Measurements from ENCODE around the gene DCP1A. TPM values are rescaled to one million over a fixed set of nuclear protein-coding genes. Genes with fewer than 3 reads are reported as not detected.

DCP1A gene
- total and polyA plus RNA-seq, 2 of the 13 experiments (the other 11 are each of a cell fraction or from before 2014, with no cell fraction given): 14.2 to 41.2 TPM

DNA sequence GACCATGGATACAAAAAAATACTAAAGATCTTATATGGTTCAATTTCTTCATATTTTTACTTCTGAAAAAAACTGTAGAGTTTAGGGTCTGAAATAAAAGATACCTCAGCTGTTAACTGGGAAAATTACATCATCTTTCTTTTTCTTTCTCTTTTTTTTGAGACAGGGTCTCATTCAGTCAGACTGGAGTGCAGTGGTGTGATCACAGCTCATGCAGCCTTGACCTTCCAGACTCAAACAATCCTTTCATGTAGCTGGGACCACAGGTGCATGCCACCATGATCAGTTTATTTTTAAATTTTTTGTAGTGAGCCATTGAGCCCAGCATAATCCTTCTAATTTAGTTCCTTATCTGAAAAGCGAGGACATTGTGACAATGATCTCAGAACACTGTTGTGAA is 51.9 kb downstream of the DCP1A start:
- FAIRE-seq (peak; percentile 72), ATAC-seq (peak; percentile 60)
- 97% methylated on average over 1 of the region's 1 CpG for WGBS (ENCODE audit: low lambda C conversion rate)
- TF ChIP-seq BCL6 (CRISPR knock-in tag; IDR thresholded peaks at IDR 0.05): peak; percentile 45
- no peak for TF ChIP-seq RNF2 (conservative IDR thresholded peaks at IDR 0.05; ENCODE audit: low read depth)
- no peak for TF ChIP-seq ZNF317 (CRISPR knock-in tag; IDR thresholded peaks at IDR 0.05)
- TF ChIP-seq NR2F1 (CRISPR knock-in tag; IDR thresholded peaks at IDR 0.05): no peak
- TF ChIP-seq, protein P1, sequence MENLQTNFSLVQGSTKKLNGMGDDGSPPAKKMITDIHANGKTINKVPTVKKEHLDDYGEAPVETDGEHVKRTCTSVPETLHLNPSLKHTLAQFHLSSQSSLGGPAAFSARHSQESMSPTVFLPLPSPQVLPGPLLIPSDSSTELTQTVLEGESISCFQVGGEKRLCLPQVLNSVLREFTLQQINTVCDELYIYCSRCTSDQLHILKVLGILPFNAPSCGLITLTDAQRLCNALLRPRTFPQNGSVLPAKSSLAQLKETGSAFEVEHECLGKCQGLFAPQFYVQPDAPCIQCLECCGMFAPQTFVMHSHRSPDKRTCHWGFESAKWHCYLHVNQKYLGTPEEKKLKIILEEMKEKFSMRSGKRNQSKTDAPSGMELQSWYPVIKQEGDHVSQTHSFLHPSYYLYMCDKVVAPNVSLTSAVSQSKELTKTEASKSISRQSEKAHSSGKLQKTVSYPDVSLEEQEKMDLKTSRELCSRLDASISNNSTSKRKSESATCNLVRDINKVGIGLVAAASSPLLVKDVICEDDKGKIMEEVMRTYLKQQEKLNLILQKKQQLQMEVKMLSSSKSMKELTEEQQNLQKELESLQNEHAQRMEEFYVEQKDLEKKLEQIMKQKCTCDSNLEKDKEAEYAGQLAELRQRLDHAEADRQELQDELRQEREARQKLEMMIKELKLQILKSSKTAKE (CRISPR knock-in tag; IDR thresholded peaks at IDR 0.05; ENCODE audit: borderline replicate concordance): no peak
- TF ChIP-seq RARA (CRISPR knock-in tag; IDR thresholded peaks at IDR 0.05): peak; percentile 67
- no peak for TF ChIP-seq HMG20A (CRISPR knock-in tag; IDR thresholded peaks at IDR 0.05; ENCODE audit: borderline replicate concordance)
- no peak for TF ChIP-seq ZNF7 (CRISPR knock-in tag; IDR thresholded peaks at IDR 0.05)
- TF ChIP-seq SP5 (CRISPR knock-in tag; IDR thresholded peaks at IDR 0.05; ENCODE audit: borderline replicate concordance, low read depth): no peak
- no peak for TF ChIP-seq ARID2 (CRISPR knock-in tag; IDR thresholded peaks at IDR 0.05; ENCODE audit: borderline replicate concordance)
- no peak for TF ChIP-seq AGO2 (optimal IDR thresholded peaks at IDR 0.05; ENCODE audit: low read depth, low read length)
- TF ChIP-seq, protein P2, sequence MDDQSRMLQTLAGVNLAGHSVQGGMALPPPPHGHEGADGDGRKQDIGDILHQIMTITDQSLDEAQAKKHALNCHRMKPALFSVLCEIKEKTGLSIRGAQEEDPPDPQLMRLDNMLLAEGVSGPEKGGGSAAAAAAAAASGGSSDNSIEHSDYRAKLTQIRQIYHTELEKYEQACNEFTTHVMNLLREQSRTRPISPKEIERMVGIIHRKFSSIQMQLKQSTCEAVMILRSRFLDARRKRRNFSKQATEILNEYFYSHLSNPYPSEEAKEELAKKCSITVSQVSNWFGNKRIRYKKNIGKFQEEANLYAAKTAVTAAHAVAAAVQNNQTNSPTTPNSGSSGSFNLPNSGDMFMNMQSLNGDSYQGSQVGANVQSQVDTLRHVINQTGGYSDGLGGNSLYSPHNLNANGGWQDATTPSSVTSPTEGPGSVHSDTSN (CRISPR knock-in tag; IDR thresholded peaks at IDR 0.05; ENCODE audit: borderline replicate concordance): no peak
- peak; percentile 28; the same call in 1 of the 2 replicates for TF ChIP-seq TBX2 (CRISPR knock-in tag; IDR thresholded peaks at IDR 0.05; ENCODE audit: borderline replicate concordance)
- TF ChIP-seq FOXP1 (IDR thresholded peaks at IDR 0.05): no peak
- no peak for TF ChIP-seq FOXP1 (CRISPR knock-in tag; IDR thresholded peaks at IDR 0.05)
- TF ChIP-seq TOPORS (CRISPR knock-in tag; IDR thresholded peaks at IDR 0.05): no peak
- no peak for TF ChIP-seq GPN1 (CRISPR knock-in tag; IDR thresholded peaks at IDR 0.05; ENCODE audit: borderline replicate concordance)
- TF ChIP-seq PAF1 (CRISPR knock-in tag; IDR thresholded peaks at IDR 0.05): no peak
- no peak for TF ChIP-seq ZNF629 (CRISPR knock-in tag; conservative IDR thresholded peaks at IDR 0.05)
- no peak for TF ChIP-seq ZNF761 (CRISPR knock-in tag; conservative IDR thresholded peaks at IDR 0.05)
- peak; percentile 25; the same call in 1 of the 2 replicates for TF ChIP-seq TCF7 (IDR thresholded peaks at IDR 0.05; ENCODE audit: low read depth)
- peak; percentile 12; the same call in 1 of the 2 replicates for TF ChIP-seq CEBPB (IDR thresholded peaks at IDR 0.05; ENCODE audit: borderline replicate concordance, low read depth, low read length)
- no peak for TF ChIP-seq SOX13 (IDR thresholded peaks at IDR 0.05)
- TF ChIP-seq SOX13 (CRISPR knock-in tag; conservative IDR thresholded peaks at IDR 0.05 in 1 of 2, IDR thresholded peaks at IDR 0.05 in 1 of 2): peak in 1 of 2 experiments; percentile 49; a peak in 1 of 4 replicates
- TF ChIP-seq ZNF589 (CRISPR knock-in tag; conservative IDR thresholded peaks at IDR 0.05): no peak
- TF ChIP-seq MYC (CRISPR knock-in tag; IDR thresholded peaks at IDR 0.05; ENCODE audit: borderline replicate concordance): no peak

More for the DNA sequence above, 51.9 kb downstream of the DCP1A start:
- H3K9me3 ChIP-seq (ENCODE audit: low read length): no peaks in the 10 kb centered on the region
- peak overlapping the region; percentile 6 for H3K27ac ChIP-seq (ENCODE audit: extremely low read length, insufficient read depth, low read length)
- peak; percentile 51 for DNase-seq (ENCODE audit: low spot score)
- intact Hi-C loops (cut with micrococcal nuclease; ENCODE audit: unreplicated experiment): no loop called here
- no peak overlapping the region for H3K4me2 ChIP-seq (ENCODE audit: low read depth, low read length)
- no peak overlapping the region for H3K9ac ChIP-seq (ENCODE audit: insufficient read depth, low read depth, low read length)
- CTCF ChIA-PET (ENCODE audit: low intra/inter-chr PET ratio, low total read pairs): no interaction called here
- no peak overlapping the region for H2AFZ ChIP-seq (ENCODE audit: low read length)
- no peaks in the 10 kb centered on the region for H3K79me2 ChIP-seq (ENCODE audit: insufficient read depth, low read length)
- no peaks in the 10 kb centered on the region for H3K27me3 ChIP-seq (ENCODE audit: control insufficient read depth in 1 of 2, insufficient read depth in 2 of 2, low read length in 2 of 2)
- peaks cover 15 to 49% of the 10 kb centered on the region in 2 experiments for H3K36me3 ChIP-seq (replicated peaks in 1 of 2; ENCODE audit: control insufficient read depth in 1 of 2, insufficient read depth in 2 of 2, low read length in 2 of 2)
- POLR2A ChIA-PET: no interaction called here
- in situ Hi-C loops (cut with HindIII; ENCODE audit: extremely low pct_ligation_motif_present, low pct_unique_long_range_greater_than_20kb): no loop called here
- peaks cover 19% of the 10 kb centered on the region for H3K4me1 ChIP-seq (ENCODE audit: insufficient read depth, low read length)
- H3K4me3 ChIP-seq (replicated peaks in 1 of 3; ENCODE audit: insufficient read depth in 1 of 3, low read depth in 2 of 3, low read length in 3 of 3): no peak overlapping the region
- no TSS peak for BruUV-seq (replicated peaks)
- H4K20me1 ChIP-seq (ENCODE audit: insufficient read depth, low read length): no peaks in the 10 kb centered on the region
